ENCODE measurements around the gene NDUFAF8.

NDUFAF8 gene

GRCh38 chr17:81287152-81287551 is 48.0 kb downstream of the NDUFAF8 start:
- Histone ChIP-seq H3K4me3 (ENCODE audit: low read depth, low read length) (no peak overlapping the region), H3K36me3 (ENCODE audit: control insufficient read depth in 2 of 2, insufficient read depth in 1 of 2, low read length in 2 of 2) (peaks cover 5 to 72% of the 10 kb centered on the region in 2 experiments; a peak in 2 of 3 replicates), H3K4me1 (ENCODE audit: control insufficient read depth, insufficient read depth, low read length) (no peaks in the 10 kb centered on the region; the same call in 1 of the 2 replicates), H3K27ac (ENCODE audit: extremely low read depth, low read depth, low read length) (0 out of 2 replicates have a peak overlapping the region, but pooled peaks have one; percentile 24), H3K9me3 (ENCODE audit: control insufficient read depth, insufficient read depth, low read depth, low read length) (no peaks in the 10 kb centered on the region)
- CTCF ChIA-PET = no interaction called here
- POLR2A ChIA-PET = interaction anchor here (0.7 kb wide), 1 partner anchor 803 kb away, joined by 4 read pairs; no protein-coding TSS in a partner anchor
- no peak for TF ChIP-seq ZNF280D (tag by site-specific recombination; IDR thresholded peaks at IDR 0.05)
- TF ChIP-seq TRIM28 (IDR thresholded peaks at IDR 0.05; ENCODE audit: borderline replicate concordance, low read length) = no peak
- TF ChIP-seq SP7 (tag by site-specific recombination; IDR thresholded peaks at IDR 0.05) = no peak
- TF ChIP-seq ZNF629 (tag by site-specific recombination; IDR thresholded peaks at IDR 0.05) = no peak
- TF ChIP-seq ZBTB20 (tag by site-specific recombination; IDR thresholded peaks at IDR 0.05) = no peak
- TF ChIP-seq PRDM1 (tag by site-specific recombination; IDR thresholded peaks at IDR 0.05) = no peak
- no peak for TF ChIP-seq ZNF555 (tag by site-specific recombination; conservative IDR thresholded peaks at IDR 0.05)

GRCh38 chr17:81287741-81288430 is 48.8 kb downstream of the NDUFAF8 start:
- TF ChIP-seq IKZF3 (tag by site-specific recombination; IDR thresholded peaks at IDR 0.05) (no peak), ZNF518A (tag by site-specific recombination; conservative IDR thresholded peaks at IDR 0.05; ENCODE audit: low read depth) (no peak), MYNN (tag by site-specific recombination; IDR thresholded peaks at IDR 0.05; ENCODE audit: borderline replicate concordance) (no peak), ZNF24 (tag by site-specific recombination; IDR thresholded peaks at IDR 0.05) (no peak), ZNF76 (tag by site-specific recombination; IDR thresholded peaks at IDR 0.05; ENCODE audit: borderline replicate concordance, low read depth) (no peak), ZBTB26 (tag by site-specific recombination; optimal IDR thresholded peaks at IDR 0.05) (no peak)
- CTCF ChIA-PET = no interaction called here
- H3K27ac ChIP-seq (ENCODE audit: extremely low read depth, low read depth, low read length) = no peak overlapping the region
- no peaks in the 10 kb centered on the region for H3K9me3 ChIP-seq (ENCODE audit: control insufficient read depth, insufficient read depth, low read depth, low read length)
- H3K4me3 ChIP-seq (ENCODE audit: low read depth, low read length) = no peak overlapping the region
- POLR2A ChIA-PET = no interaction called here
- H3K4me1 ChIP-seq (ENCODE audit: control insufficient read depth, insufficient read depth, low read length) = no peaks in the 10 kb centered on the region; the same call in 1 of the 2 replicates
- peaks cover 5 to 65% of the 10 kb centered on the region in 2 experiments; a peak in 2 of 3 replicates for H3K36me3 ChIP-seq (ENCODE audit: control insufficient read depth in 2 of 2, insufficient read depth in 1 of 2, low read length in 2 of 2)

Measured in HEK293 (cell line).